H1 (cell line): Measurements from ENCODE around the gene BBIP1. TPM values are rescaled to one million over a fixed set of nuclear protein-coding genes. Genes with fewer than 3 reads are reported as not detected.

Source experiments
- CTCF ChIA-PET: fragments of 300-600 bp; sonication (Branson Sonifier 250); formaldehyde crosslinking; loops from one replicate; lab custom pipeline; 2021; ENCODE audit not compliant: partially characterized antibody; lab: Charles Lee
- POLR2A ChIA-PET: fragments of 300-600 bp; sonication (Branson Sonifier 250); formaldehyde crosslinking; loops from one replicate; lab custom pipeline; 2021; ENCODE audit warnings: inconsistent platforms; ENCODE audit not compliant: partially characterized antibody; lab: Charles Lee
- DNase-seq, 2 experiments: peaks; one replicate each; pipeline versions ENCODE4 v3.0.0 to v3.0.0-alpha.2; 2010 to 2022; ENCODE audit warnings: low spot score in 2 of 2, low read depth in 1 of 2, mixed read lengths in 1 of 2
- FAIRE-seq: peaks from 2 replicates; lab custom pipeline; 2011; peaks lifted over from hg19 to GRCh38; lab: Jason Lieb, UNC
- H2AFZ ChIP-seq: 2 replicates; pipeline ENCODE4 v1.8.1; 2012; ENCODE audit warnings: low read length, inconsistent platforms
- H2AK5ac ChIP-seq: 2 replicates; pipeline ENCODE4 v1.6.1; 2013; ENCODE audit warnings: low read depth, low read length
- H2BK120ac ChIP-seq: replicated peaks from 2 replicates; pipeline ENCODE3; 2013; ENCODE audit warnings: low read depth, low read length, inconsistent platforms
- H2BK12ac ChIP-seq: 2 replicates; pipeline ENCODE4 v1.6.1; 2013; ENCODE audit warnings: low read depth, low read length
- H2BK15ac ChIP-seq: 2 replicates; pipeline ENCODE4 v1.6.1; 2013; ENCODE audit warnings: low read length
- H2BK20ac ChIP-seq: 2 replicates; pipeline ENCODE4 v1.6.1; 2013; ENCODE audit warnings: low read length
- H2BK5ac ChIP-seq: 2 replicates; pipeline ENCODE4 v1.6.1; 2013; ENCODE audit warnings: low read depth, low read length
- H3K14ac ChIP-seq: 2 replicates; pipeline ENCODE4 v1.6.1; 2013; ENCODE audit warnings: inconsistent platforms; ENCODE audit not compliant: insufficient read length
- H3K18ac ChIP-seq: 2 replicates; pipeline ENCODE4 v1.6.1; 2013; ENCODE audit warnings: low read length; ENCODE audit errors: extremely low read depth
- H3K23ac ChIP-seq: 2 replicates; pipeline ENCODE4 v1.6.1; 2013; ENCODE audit warnings: inconsistent platforms; ENCODE audit not compliant: insufficient read length
- H3K23me2 ChIP-seq: 2 replicates; pipeline ENCODE4 v1.6.1; 2013; ENCODE audit warnings: low read depth, low read length
- H3K27ac ChIP-seq: 2 replicates; pipeline ENCODE4 v1.6.1; 2011; ENCODE audit warnings: low read depth, low read length, inconsistent platforms
- H3K27me3 ChIP-seq, 4 experiments: replicated peaks in 1 of 4; 1 replicate in 1 of 4; 2 replicates in 3 of 4; pipeline versions ENCODE4 v1.6.1 to v1.8.1; 2011 to 2013; ENCODE audit warnings: low read length in 3 of 4, mild to moderate bottlenecking in 3 of 4, inconsistent platforms in 2 of 4, mixed read lengths in 2 of 4, moderate library complexity in 1 of 4; ENCODE audit not compliant: control insufficient read depth in 3 of 4, insufficient read depth in 3 of 4; ENCODE audit errors: extremely low read depth in 1 of 4
- H3K36me3 ChIP-seq, 4 experiments: 2 replicates each; pipeline versions ENCODE4 v1.6.1 to v1.8.1; 2011 to 2013; ENCODE audit warnings: mild to moderate bottlenecking in 4 of 4, low read length in 3 of 4, moderate library complexity in 2 of 4, control low read depth in 1 of 4, inconsistent platforms in 1 of 4; ENCODE audit not compliant: insufficient read depth in 4 of 4, control insufficient read depth in 2 of 4
- H3K4ac ChIP-seq: replicated peaks from 2 replicates; pipeline ENCODE3; 2013; ENCODE audit warnings: low read length, low read depth, mixed read lengths, inconsistent platforms; ENCODE audit not compliant: insufficient read length
- H3K4me1 ChIP-seq, 4 experiments: replicated peaks in 1 of 4; 1 replicate in 1 of 4; 2 replicates in 3 of 4; pipeline versions ENCODE4 v1.6.1 to v1.8.1; 2011 to 2013; ENCODE audit warnings: low read length in 3 of 4, inconsistent platforms in 2 of 4, mixed read lengths in 1 of 4; ENCODE audit not compliant: insufficient read depth in 4 of 4, control insufficient read depth in 3 of 4
- H3K4me2 ChIP-seq, 2 experiments: 2 replicates each; pipeline versions ENCODE4 v1.6.1 to v1.8.1; 2011 to 2013; ENCODE audit warnings: low read depth in 2 of 2, low read length in 2 of 2, control low read depth in 1 of 2, inconsistent platforms in 1 of 2, mild to moderate bottlenecking in 1 of 2; ENCODE audit not compliant: insufficient read depth in 1 of 2
- H3K4me3 ChIP-seq, 4 experiments: fragments of 200-600, 300-600 bp in 1 of 4; sonication (generic), shearing (Covaris generic), sonication (Bioruptor Twin) in 1 of 4; 2 replicates each; pipeline versions ENCODE4 v1.5.1 to v1.8.1; 2011 to 2016; ENCODE audit warnings: low read length in 4 of 4, low read depth in 3 of 4, control low read depth in 2 of 4, inconsistent platforms in 2 of 4, mild to moderate bottlenecking in 2 of 4, mixed read lengths in 1 of 4, moderate library complexity in 1 of 4; ENCODE audit not compliant: insufficient read depth in 2 of 4; ENCODE audit errors: extremely low read depth in 1 of 4
- H3K56ac ChIP-seq: replicated peaks from 2 replicates; pipeline ENCODE3; 2013; ENCODE audit warnings: low read depth, mild to moderate bottlenecking, mixed read lengths, low read length, inconsistent platforms; ENCODE audit not compliant: insufficient read length
- H3K79me1 ChIP-seq: 2 replicates; pipeline ENCODE4 v1.6.1; 2013; ENCODE audit warnings: low read depth, low read length, control low read depth
- H3K79me2 ChIP-seq, 2 experiments: 2 replicates each; pipeline versions ENCODE4 v1.6.1 to v1.8.1; 2012 to 2013; ENCODE audit warnings: low read length in 2 of 2, mild to moderate bottlenecking in 2 of 2, inconsistent platforms in 1 of 2; ENCODE audit not compliant: insufficient read depth in 2 of 2, control insufficient read depth in 1 of 2
- H3K9ac ChIP-seq, 4 experiments: replicated peaks in 1 of 4; 1 replicate in 1 of 4; 2 replicates in 3 of 4; pipeline versions ENCODE4 v1.6.1 to v1.8.1; 2011 to 2013; ENCODE audit warnings: low read depth in 3 of 4, low read length in 3 of 4, control low read depth in 2 of 4, mild to moderate bottlenecking in 2 of 4, moderate library complexity in 2 of 4, inconsistent platforms in 1 of 4; ENCODE audit errors: extremely low read depth in 1 of 4
- H3K9me3 ChIP-seq, 2 experiments: 2 replicates each; pipeline versions ENCODE4 v1.6.1 to v1.8.1; 2012 to 2013; ENCODE audit warnings: mild to moderate bottlenecking in 2 of 2, moderate library complexity in 2 of 2, control low read depth in 1 of 2, inconsistent platforms in 1 of 2, low read depth in 1 of 2, low read length in 1 of 2, mixed read lengths in 1 of 2; ENCODE audit not compliant: insufficient read depth in 2 of 2
- H4K20me1 ChIP-seq, 2 experiments: replicated peaks in 1 of 2; 2 replicates each; pipeline versions ENCODE3 to v1.8.1; 2011 to 2013; ENCODE audit warnings: inconsistent platforms in 2 of 2, low read length in 2 of 2, mild to moderate bottlenecking in 1 of 2; ENCODE audit not compliant: insufficient read depth in 2 of 2, control insufficient read depth in 1 of 2
- H4K5ac ChIP-seq: 2 replicates; pipeline ENCODE4 v1.6.1; 2013; ENCODE audit warnings: low read length, low read depth, mixed read lengths, inconsistent platforms; ENCODE audit not compliant: insufficient read length
- H4K8ac ChIP-seq: 2 replicates; pipeline ENCODE4 v1.8.0; 2013; ENCODE audit warnings: mild to moderate bottlenecking, moderate library complexity, low read length, inconsistent platforms; ENCODE audit not compliant: insufficient read depth; ENCODE audit errors: extremely low read depth
- H4K91ac ChIP-seq: replicated peaks from 2 replicates; pipeline ENCODE3; 2013; ENCODE audit warnings: low read length, mixed read lengths, inconsistent platforms; ENCODE audit not compliant: insufficient read length
- CEBPB ChIP-seq: IDR thresholded peaks from 2 replicates; pipeline ENCODE4 v1.6.1; 2012; ENCODE audit warnings: low read depth, low read length
- JUN ChIP-seq: IDR thresholded peaks from 2 replicates; pipeline ENCODE4 v1.6.1; 2011; ENCODE audit warnings: low read depth, mild to moderate bottlenecking, improper control_type of control experiment, low read length
- KDM1A ChIP-seq: fragments of 200-600, 300-600 bp; sonication (generic); IDR thresholded peaks from 2 replicates; pipeline ENCODE4 v1.7.1; 2016; ENCODE audit warnings: mild to moderate bottlenecking, low read length, borderline replicate concordance
- KDM4A ChIP-seq: IDR thresholded peaks from one replicate; pipeline ENCODE4 v1.7.1; 2012; ENCODE audit warnings: low read depth, mild to moderate bottlenecking, moderate library complexity, low read length, inconsistent platforms; ENCODE audit not compliant: severe bottlenecking
- MAX ChIP-seq: IDR thresholded peaks from 2 replicates; pipeline ENCODE4 v1.6.1; 2012; ENCODE audit warnings: inconsistent platforms
- NRF1 ChIP-seq: IDR thresholded peaks from 2 replicates; pipeline ENCODE4 v1.6.1; 2011; ENCODE audit warnings: mild to moderate bottlenecking, low read depth, low read length, improper control_type of control experiment
- POLR2A ChIP-seq, 2 experiments: IDR thresholded peaks; 1 replicate in 1 of 2; 2 replicates in 1 of 2; pipeline ENCODE4 v1.6.1; 2011; ENCODE audit warnings: low read depth in 2 of 2, low read length in 2 of 2, mild to moderate bottlenecking in 2 of 2; ENCODE audit errors: control extremely low read depth in 1 of 2
- RBBP5 ChIP-seq: IDR thresholded peaks from 2 replicates; pipeline ENCODE4 v1.7.1; 2012; ENCODE audit warnings: low read depth, mild to moderate bottlenecking, inconsistent platforms, low read length, moderate library complexity, borderline replicate concordance
- RNF2 ChIP-seq: fragments of 200-900, 300-1000 bp; sonication (generic); IDR thresholded peaks from 2 replicates; pipeline ENCODE4 v1.7.1; 2016; ENCODE audit warnings: borderline replicate concordance, low read depth, mild to moderate bottlenecking, antibody characterized with exemption, low read length; ENCODE audit not compliant: poor library complexity, severe bottlenecking; ENCODE audit errors: missing control alignments
- SIN3A ChIP-seq, 2 experiments: IDR thresholded peaks in 1 of 2; conservative IDR thresholded peaks in 1 of 2; 2 replicates each; pipeline ENCODE4 v1.6.1; 2011 to 2012; ENCODE audit warnings: low read length in 2 of 2, improper control_type of control experiment in 1 of 2, low read depth in 1 of 2, mild to moderate bottlenecking in 1 of 2
- SP4 ChIP-seq: IDR thresholded peaks from 2 replicates; pipeline ENCODE4 v1.6.1; 2012; ENCODE audit warnings: low read length, inconsistent platforms
- TBP ChIP-seq: IDR thresholded peaks from 2 replicates; pipeline ENCODE4 v1.6.1; 2011; ENCODE audit warnings: low read depth, low read length, improper control_type of control experiment
- USF2 ChIP-seq: IDR thresholded peaks from 2 replicates; pipeline ENCODE4 v1.6.1; 2011; ENCODE audit warnings: low read length, improper control_type of control experiment
- WGBS, 2 experiments: shearing (Covaris generic) in 1 of 2; methylation state at CpG; one replicate each; pipeline versions ENCODE4 v1.1.6 to v1.1.7; 2013 to 2015; ENCODE audit warnings: low lambda C conversion rate in 2 of 2, mixed read lengths in 2 of 2, inconsistent platforms in 1 of 2, low coverage in 1 of 2, missing lambda C conversion rate in 1 of 2; ENCODE audit not compliant: insufficient replicate concordance in 2 of 2, insufficient coverage in 1 of 2, insufficient read length in 1 of 2; ENCODE audit errors: extremely low coverage in 1 of 2, missing lambda C conversion rate in 1 of 2; 5-methylcytosine and 5-hydroxymethylcytosine counted together
- polyA plus RNA-seq, 7 experiments: library from polyadenylated mRNA; depleted of rRNA in 3 of 7; stranded (reverse) in 5 of 7; unstranded in 2 of 7; fragments of >200 nt in 5 of 7; fragments of 200-250 nt in 2 of 7; gene quantifications; 1 replicate in 5 of 7; 2 replicates in 1 of 7; 4 replicates in 1 of 7; pipeline versions ENCODE4 v1.2.1 to v1.2.3, GENCODE V29; 2011 to 2013; ENCODE audit warnings: missing spikeins in 2 of 7, mixed read lengths in 2 of 7
- total RNA-seq: library from RNA; stranded (reverse); fragmentation: NEBNext Ultra II Directional; extraction: Animal tissue kit (Norgen Biotek cat#: 25700); gene quantifications from 2 replicates; pipeline ENCODE4 v1.2.1, GENCODE V29; 2021

BBIP1 gene
- total and polyA plus RNA-seq, 2 of the 8 experiments (the other 6 are each of a cell fraction or from before 2014, with no cell fraction given), result 8.8 to 19.6 TPM

- ChIA-PET POLR2A (interaction anchor here (0.6 kb wide), 1 partner anchor 140 kb away, joined by 3 read pairs; no protein-coding TSS in a partner anchor), CTCF (interaction anchor here (1.1 to 1.4 kb wide), 2 partner anchors 17 to 109 kb away, joined by 3 to 7 read pairs; no protein-coding TSS in a partner anchor)
- no peaks in the 10 kb centered on the region for H3K23me2 ChIP-seq
- no peak overlapping the region for H2BK5ac ChIP-seq
- H4K8ac ChIP-seq, result no peak overlapping the region
- no peak overlapping the region for H3K56ac ChIP-seq
- H3K4me1 ChIP-seq, result peaks cover 0 to 5% (median 3%) of the 10 kb centered on the region in 4 experiments; a peak in 4 of 7 replicates
- H2BK15ac ChIP-seq, result no peak overlapping the region
- no peak overlapping the region for H3K9ac ChIP-seq
- H3K9me3 ChIP-seq, result no peaks in the 10 kb centered on the region
- H3K27me3 ChIP-seq, result no peaks in the 10 kb centered on the region
- H4K5ac ChIP-seq, result no peak overlapping the region
- H2AK5ac ChIP-seq, result no peak overlapping the region
- H3K14ac ChIP-seq, result no peak overlapping the region
- H2BK12ac ChIP-seq, result no peak overlapping the region
- no peaks in the 10 kb centered on the region for H3K36me3 ChIP-seq
- no peak overlapping the region for H2BK20ac ChIP-seq
- no peaks in the 10 kb centered on the region for H3K79me1 ChIP-seq
- no peak overlapping the region for H2AFZ ChIP-seq
- H4K20me1 ChIP-seq, result peaks cover 0 to 2% of the 10 kb centered on the region in 2 experiments
- no peak overlapping the region for H3K4ac ChIP-seq
- H3K79me2 ChIP-seq, result peaks cover 0 to 3% of the 10 kb centered on the region in 2 experiments; a peak in 2 of 4 replicates
- no peak overlapping the region for H3K4me3 ChIP-seq
- no peak for DNase-seq
- H2BK120ac ChIP-seq, result no peak overlapping the region
- H3K4me2 ChIP-seq, result no peak overlapping the region
- H4K91ac ChIP-seq, result no peak overlapping the region
- H3K27ac ChIP-seq, result no peak overlapping the region
- H3K23ac ChIP-seq, result no peak overlapping the region
- no peak for FAIRE-seq
- no peak overlapping the region for H3K18ac ChIP-seq
- WGBS, 2 experiments, result 89% methylated on average over 3 of the region's 3 CpGs; no CpG with 5 or more reads in 1 of the 2 experiments
- TF ChIP-seq TBP (no peak), SP4 (no peak), RBBP5 (no peak), SIN3A (conservative IDR thresholded peaks at IDR 0.05 in 1 of 2, IDR thresholded peaks at IDR 0.05 in 1 of 2; ENCODE audit: low read depth in 1 of 2, low read length in 2 of 2) (no peak), USF2 (no peak), JUN (no peak), CEBPB (no peak), RNF2 (no peak), KDM4A (no peak), NRF1 (no peak), POLR2A (IDR thresholded peaks at IDR 0.05; ENCODE audit: control extremely low read depth in 1 of 2, low read depth in 2 of 2, low read length in 2 of 2) (no peak), MAX (no peak), KDM1A (no peak)
These were observed 6.6 kb downstream of the BBIP1 start for GRCh38 chr10:110912374-110912773.
